H1 (cell line): Measurements from ENCODE around the gene CCS. TPM values are rescaled to one million over a fixed set of nuclear protein-coding genes. Genes with fewer than 3 reads are reported as not detected.

Source experiments
- CTCF ChIA-PET: fragments of 300-600 bp; sonication (Branson Sonifier 250); formaldehyde crosslinking; loops from one replicate; lab custom pipeline; 2021; ENCODE audit not compliant: partially characterized antibody; lab: Charles Lee
- POLR2A ChIA-PET: fragments of 300-600 bp; sonication (Branson Sonifier 250); formaldehyde crosslinking; loops from one replicate; lab custom pipeline; 2021; ENCODE audit warnings: inconsistent platforms; ENCODE audit not compliant: partially characterized antibody; lab: Charles Lee
- DNase-seq, 2 experiments: peaks; one replicate each; pipeline versions ENCODE4 v3.0.0 to v3.0.0-alpha.2; 2010 to 2022; ENCODE audit warnings: low spot score in 2 of 2, low read depth in 1 of 2, mixed read lengths in 1 of 2
- FAIRE-seq: peaks from 2 replicates; lab custom pipeline; 2011; peaks lifted over from hg19 to GRCh38; lab: Jason Lieb, UNC
- H2AFZ ChIP-seq: 2 replicates; pipeline ENCODE4 v1.8.1; 2012; ENCODE audit warnings: low read length, inconsistent platforms
- H2AK5ac ChIP-seq: 2 replicates; pipeline ENCODE4 v1.6.1; 2013; ENCODE audit warnings: low read depth, low read length
- H2BK120ac ChIP-seq: replicated peaks from 2 replicates; pipeline ENCODE3; 2013; ENCODE audit warnings: low read depth, low read length, inconsistent platforms
- H2BK12ac ChIP-seq: 2 replicates; pipeline ENCODE4 v1.6.1; 2013; ENCODE audit warnings: low read depth, low read length
- H2BK15ac ChIP-seq: 2 replicates; pipeline ENCODE4 v1.6.1; 2013; ENCODE audit warnings: low read length
- H2BK20ac ChIP-seq: 2 replicates; pipeline ENCODE4 v1.6.1; 2013; ENCODE audit warnings: low read length
- H2BK5ac ChIP-seq: 2 replicates; pipeline ENCODE4 v1.6.1; 2013; ENCODE audit warnings: low read depth, low read length
- H3K14ac ChIP-seq: 2 replicates; pipeline ENCODE4 v1.6.1; 2013; ENCODE audit warnings: inconsistent platforms; ENCODE audit not compliant: insufficient read length
- H3K18ac ChIP-seq: 2 replicates; pipeline ENCODE4 v1.6.1; 2013; ENCODE audit warnings: low read length; ENCODE audit errors: extremely low read depth
- H3K23ac ChIP-seq: 2 replicates; pipeline ENCODE4 v1.6.1; 2013; ENCODE audit warnings: inconsistent platforms; ENCODE audit not compliant: insufficient read length
- H3K23me2 ChIP-seq: 2 replicates; pipeline ENCODE4 v1.6.1; 2013; ENCODE audit warnings: low read depth, low read length
- H3K27ac ChIP-seq: 2 replicates; pipeline ENCODE4 v1.6.1; 2011; ENCODE audit warnings: low read depth, low read length, inconsistent platforms
- H3K27me3 ChIP-seq, 4 experiments: replicated peaks in 1 of 4; 1 replicate in 1 of 4; 2 replicates in 3 of 4; pipeline versions ENCODE4 v1.6.1 to v1.8.1; 2011 to 2013; ENCODE audit warnings: low read length in 3 of 4, mild to moderate bottlenecking in 3 of 4, inconsistent platforms in 2 of 4, mixed read lengths in 2 of 4, moderate library complexity in 1 of 4; ENCODE audit not compliant: control insufficient read depth in 3 of 4, insufficient read depth in 3 of 4; ENCODE audit errors: extremely low read depth in 1 of 4
- H3K36me3 ChIP-seq, 4 experiments: 2 replicates each; pipeline versions ENCODE4 v1.6.1 to v1.8.1; 2011 to 2013; ENCODE audit warnings: mild to moderate bottlenecking in 4 of 4, low read length in 3 of 4, moderate library complexity in 2 of 4, control low read depth in 1 of 4, inconsistent platforms in 1 of 4; ENCODE audit not compliant: insufficient read depth in 4 of 4, control insufficient read depth in 2 of 4
- H3K4ac ChIP-seq: replicated peaks from 2 replicates; pipeline ENCODE3; 2013; ENCODE audit warnings: low read length, low read depth, mixed read lengths, inconsistent platforms; ENCODE audit not compliant: insufficient read length
- H3K4me1 ChIP-seq, 4 experiments: replicated peaks in 1 of 4; 1 replicate in 1 of 4; 2 replicates in 3 of 4; pipeline versions ENCODE4 v1.6.1 to v1.8.1; 2011 to 2013; ENCODE audit warnings: low read length in 3 of 4, inconsistent platforms in 2 of 4, mixed read lengths in 1 of 4; ENCODE audit not compliant: insufficient read depth in 4 of 4, control insufficient read depth in 3 of 4
- H3K4me2 ChIP-seq, 2 experiments: 2 replicates each; pipeline versions ENCODE4 v1.6.1 to v1.8.1; 2011 to 2013; ENCODE audit warnings: low read depth in 2 of 2, low read length in 2 of 2, control low read depth in 1 of 2, inconsistent platforms in 1 of 2, mild to moderate bottlenecking in 1 of 2; ENCODE audit not compliant: insufficient read depth in 1 of 2
- H3K4me3 ChIP-seq, 4 experiments: fragments of 200-600, 300-600 bp in 1 of 4; sonication (generic), shearing (Covaris generic), sonication (Bioruptor Twin) in 1 of 4; 2 replicates each; pipeline versions ENCODE4 v1.5.1 to v1.8.1; 2011 to 2016; ENCODE audit warnings: low read length in 4 of 4, low read depth in 3 of 4, control low read depth in 2 of 4, inconsistent platforms in 2 of 4, mild to moderate bottlenecking in 2 of 4, mixed read lengths in 1 of 4, moderate library complexity in 1 of 4; ENCODE audit not compliant: insufficient read depth in 2 of 4; ENCODE audit errors: extremely low read depth in 1 of 4
- H3K56ac ChIP-seq: replicated peaks from 2 replicates; pipeline ENCODE3; 2013; ENCODE audit warnings: low read depth, mild to moderate bottlenecking, mixed read lengths, low read length, inconsistent platforms; ENCODE audit not compliant: insufficient read length
- H3K79me1 ChIP-seq: 2 replicates; pipeline ENCODE4 v1.6.1; 2013; ENCODE audit warnings: low read depth, low read length, control low read depth
- H3K79me2 ChIP-seq, 2 experiments: 2 replicates each; pipeline versions ENCODE4 v1.6.1 to v1.8.1; 2012 to 2013; ENCODE audit warnings: low read length in 2 of 2, mild to moderate bottlenecking in 2 of 2, inconsistent platforms in 1 of 2; ENCODE audit not compliant: insufficient read depth in 2 of 2, control insufficient read depth in 1 of 2
- H3K9ac ChIP-seq, 4 experiments: replicated peaks in 1 of 4; 1 replicate in 1 of 4; 2 replicates in 3 of 4; pipeline versions ENCODE4 v1.6.1 to v1.8.1; 2011 to 2013; ENCODE audit warnings: low read depth in 3 of 4, low read length in 3 of 4, control low read depth in 2 of 4, mild to moderate bottlenecking in 2 of 4, moderate library complexity in 2 of 4, inconsistent platforms in 1 of 4; ENCODE audit errors: extremely low read depth in 1 of 4
- H3K9me3 ChIP-seq, 2 experiments: 2 replicates each; pipeline versions ENCODE4 v1.6.1 to v1.8.1; 2012 to 2013; ENCODE audit warnings: mild to moderate bottlenecking in 2 of 2, moderate library complexity in 2 of 2, control low read depth in 1 of 2, inconsistent platforms in 1 of 2, low read depth in 1 of 2, low read length in 1 of 2, mixed read lengths in 1 of 2; ENCODE audit not compliant: insufficient read depth in 2 of 2
- H4K20me1 ChIP-seq, 2 experiments: replicated peaks in 1 of 2; 2 replicates each; pipeline versions ENCODE3 to v1.8.1; 2011 to 2013; ENCODE audit warnings: inconsistent platforms in 2 of 2, low read length in 2 of 2, mild to moderate bottlenecking in 1 of 2; ENCODE audit not compliant: insufficient read depth in 2 of 2, control insufficient read depth in 1 of 2
- H4K5ac ChIP-seq: 2 replicates; pipeline ENCODE4 v1.6.1; 2013; ENCODE audit warnings: low read length, low read depth, mixed read lengths, inconsistent platforms; ENCODE audit not compliant: insufficient read length
- H4K8ac ChIP-seq: 2 replicates; pipeline ENCODE4 v1.8.0; 2013; ENCODE audit warnings: mild to moderate bottlenecking, moderate library complexity, low read length, inconsistent platforms; ENCODE audit not compliant: insufficient read depth; ENCODE audit errors: extremely low read depth
- H4K91ac ChIP-seq: replicated peaks from 2 replicates; pipeline ENCODE3; 2013; ENCODE audit warnings: low read length, mixed read lengths, inconsistent platforms; ENCODE audit not compliant: insufficient read length
- HDAC6 ChIP-seq: IDR thresholded peaks from one replicate; pipeline ENCODE4 v1.7.1; 2012; ENCODE audit warnings: low read depth, mild to moderate bottlenecking, inconsistent platforms, low read length, moderate library complexity
- POLR2A ChIP-seq, 2 experiments: IDR thresholded peaks; 1 replicate in 1 of 2; 2 replicates in 1 of 2; pipeline ENCODE4 v1.6.1; 2011; ENCODE audit warnings: low read depth in 2 of 2, low read length in 2 of 2, mild to moderate bottlenecking in 2 of 2; ENCODE audit errors: control extremely low read depth in 1 of 2
- TCF12 ChIP-seq: IDR thresholded peaks from 2 replicates; pipeline ENCODE4 v1.6.1; 2011; ENCODE audit warnings: low read depth, mild to moderate bottlenecking, low read length
- WGBS, 2 experiments: shearing (Covaris generic) in 1 of 2; methylation state at CpG; one replicate each; pipeline versions ENCODE4 v1.1.6 to v1.1.7; 2013 to 2015; ENCODE audit warnings: low lambda C conversion rate in 2 of 2, mixed read lengths in 2 of 2, inconsistent platforms in 1 of 2, low coverage in 1 of 2, missing lambda C conversion rate in 1 of 2; ENCODE audit not compliant: insufficient replicate concordance in 2 of 2, insufficient coverage in 1 of 2, insufficient read length in 1 of 2; ENCODE audit errors: extremely low coverage in 1 of 2, missing lambda C conversion rate in 1 of 2; 5-methylcytosine and 5-hydroxymethylcytosine counted together
- polyA plus RNA-seq, 7 experiments: library from polyadenylated mRNA; depleted of rRNA in 3 of 7; stranded (reverse) in 5 of 7; unstranded in 2 of 7; fragments of >200 nt in 5 of 7; fragments of 200-250 nt in 2 of 7; gene quantifications; 1 replicate in 5 of 7; 2 replicates in 1 of 7; 4 replicates in 1 of 7; pipeline versions ENCODE4 v1.2.1 to v1.2.3, GENCODE V29; 2011 to 2013; ENCODE audit warnings: missing spikeins in 2 of 7, mixed read lengths in 2 of 7
- total RNA-seq: library from RNA; stranded (reverse); fragmentation: NEBNext Ultra II Directional; extraction: Animal tissue kit (Norgen Biotek cat#: 25700); gene quantifications from 2 replicates; pipeline ENCODE4 v1.2.1, GENCODE V29; 2021

The CCS gene
- total and polyA plus RNA-seq, 2 of the 8 experiments (the other 6 are each of a cell fraction or from before 2014, with no cell fraction given) = 37.1 to 37.7 TPM

DNA sequence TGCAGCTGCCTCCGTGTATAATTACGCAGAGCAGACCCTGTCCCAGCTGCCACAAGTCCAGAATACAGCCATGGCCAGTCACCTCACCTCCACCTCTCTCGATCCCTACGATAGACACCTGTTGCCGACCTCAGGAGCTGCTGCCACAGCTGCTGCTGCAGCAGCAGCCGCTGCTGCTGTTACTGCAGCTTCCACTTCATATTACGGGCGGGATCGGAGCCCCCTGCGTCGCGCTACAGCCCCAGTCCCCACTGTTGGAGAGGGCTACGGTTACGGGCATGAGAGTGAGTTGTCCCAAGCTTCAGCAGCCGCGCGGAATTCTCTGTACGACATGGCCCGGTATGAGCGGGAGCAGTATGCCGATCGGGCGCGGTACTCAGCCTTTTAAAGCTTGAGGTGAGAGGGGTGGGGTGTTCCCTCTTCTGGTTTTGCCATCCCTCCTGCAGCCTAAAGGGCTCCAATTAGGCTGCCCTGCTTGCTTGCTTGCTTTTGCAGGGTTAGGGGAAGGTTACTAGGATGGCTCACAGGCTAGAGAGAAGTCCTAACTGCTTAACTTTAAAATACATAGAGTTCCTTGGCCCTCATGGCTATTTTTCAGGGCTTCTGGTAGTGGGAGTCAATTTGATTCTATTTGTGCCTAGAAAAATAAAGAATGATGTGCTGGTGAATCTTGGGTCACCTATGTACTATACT, 50.9 kb downstream of the CCS start:
- H4K20me1 ChIP-seq = peaks cover 52 to 60% of the 10 kb centered on the region in 2 experiments
- peak overlapping the region; percentile 16; the same call in 1 of the 2 replicates for H4K8ac ChIP-seq
- no peak overlapping the region for H3K56ac ChIP-seq
- no peak overlapping the region for H3K27ac ChIP-seq
- no peak overlapping the region for H2BK120ac ChIP-seq
- peaks cover 72 to 100% of the 10 kb centered on the region in 2 experiments for H3K79me2 ChIP-seq
- no peak overlapping the region for H3K4ac ChIP-seq
- no peak overlapping the region for H3K18ac ChIP-seq
- H2BK12ac ChIP-seq = no peak overlapping the region
- no peak overlapping the region for H3K14ac ChIP-seq
- H2BK5ac ChIP-seq = no peak overlapping the region
- CTCF ChIA-PET = interaction anchor here (1.1 to 1.9 kb wide), 3 partner anchors 53 to 190 kb away, joined by 3 to 6 read pairs (median 3); no protein-coding TSS in a partner anchor
- peaks cover 9% of the 10 kb centered on the region for H3K23me2 ChIP-seq
- H2AK5ac ChIP-seq = no peak overlapping the region
- no peak overlapping the region for H3K23ac ChIP-seq
- 95% methylated on average over 24 of the region's 24 CpGs; no CpG with 5 or more reads in 1 of the 2 experiments for WGBS, 2 experiments
- peaks cover 0 to 20% (median 13%) of the 10 kb centered on the region in 4 experiments; a peak in 4 of 7 replicates for H3K4me1 ChIP-seq
- no peak overlapping the region for H4K91ac ChIP-seq
- POLR2A ChIA-PET = interaction anchor here (1.0 to 66.2 kb wide), 6 partner anchors 1 to 135 kb away, joined by 3 to 2165 read pairs (median 14); partner anchors contain the start of genes CCDC87, CCS, RBM14 and RBM4
- no peak overlapping the region for H3K9ac ChIP-seq
- peak overlapping the region in 1 of 4 experiments; percentile 5; a peak in 2 of 8 replicates for H3K4me3 ChIP-seq
- no peaks in the 10 kb centered on the region for H3K27me3 ChIP-seq
- peak overlapping the region; percentile 3 to 41; a peak in 3 of 4 replicates for H3K4me2 ChIP-seq
- no peak overlapping the region for H2BK20ac ChIP-seq
- H4K5ac ChIP-seq = no peak overlapping the region
- FAIRE-seq (no peak), DNase-seq (no peak)
- H3K9me3 ChIP-seq = no peaks in the 10 kb centered on the region
- H3K79me1 ChIP-seq = peaks cover 3% of the 10 kb centered on the region; the same call in 1 of the 2 replicates
- H2BK15ac ChIP-seq = no peak overlapping the region
- no peak for TF ChIP-seq HDAC6
- no peak for TF ChIP-seq TCF12
- peak; percentile 56 to 62; a peak in 2 of 3 replicates for TF ChIP-seq POLR2A (IDR thresholded peaks at IDR 0.05; ENCODE audit: control extremely low read depth in 1 of 2, low read depth in 2 of 2, low read length in 2 of 2)
- TF ChIP-seq, all 59 proteins: peak for 1
- Histone ChIP-seq H2AFZ (no peak overlapping the region), H3K36me3 (peaks cover 43 to 89% (median 73%) of the 10 kb centered on the region in 4 experiments)
